Measurements from ENCODE around the gene PCDHA1.
"Not testable (repeated sequence)": the region's sequence is repeated elsewhere in the genome, so short reads cannot be mapped to it uniquely, and the experiment has no call there.

The PCDHA1 gene

DNA sequence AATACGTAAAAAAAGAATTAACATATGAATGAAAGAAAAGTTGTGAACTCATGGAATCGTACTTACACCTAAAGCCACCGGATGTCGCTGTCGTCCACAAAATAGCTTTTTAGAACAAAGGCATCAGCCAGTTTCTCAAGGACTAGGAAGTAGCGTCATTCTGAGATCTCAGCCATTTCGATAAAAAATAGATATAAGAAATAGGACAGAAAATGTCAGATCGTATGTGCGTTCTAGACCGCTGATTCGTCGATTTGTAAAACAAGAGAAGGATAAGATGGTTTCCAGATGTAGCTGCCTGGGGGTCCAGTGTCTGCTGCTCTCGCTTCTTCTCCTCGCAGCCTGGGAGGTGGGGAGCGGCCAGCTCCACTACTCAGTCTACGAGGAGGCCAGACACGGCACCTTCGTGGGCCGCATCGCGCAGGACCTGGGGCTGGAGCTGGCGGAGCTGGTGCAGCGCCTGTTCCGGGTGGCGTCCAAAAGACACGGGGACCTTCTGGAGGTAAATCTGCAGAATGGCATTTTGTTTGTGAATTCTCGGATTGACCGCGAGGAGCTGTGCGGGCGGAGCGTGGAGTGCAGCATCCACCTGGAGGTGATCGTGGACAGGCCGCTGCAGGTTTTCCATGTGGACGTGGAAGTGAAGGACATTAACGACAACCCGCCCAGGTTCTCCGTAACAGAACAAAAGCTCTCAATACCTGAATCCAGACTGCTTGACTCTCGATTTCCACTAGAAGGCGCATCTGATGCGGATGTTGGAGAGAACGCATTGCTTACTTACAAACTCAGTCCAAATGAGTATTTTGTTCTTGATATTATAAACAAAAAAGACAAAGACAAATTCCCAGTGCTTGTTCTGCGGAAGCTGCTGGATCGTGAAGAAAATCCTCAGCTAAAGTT is 70.1 kb downstream of the PCDHA1 start, which contains the start of gene PCDHA10:
Gene PCDHA10 (plus strand): TSS at position 126 of the 903 bp plus-strand sequence. CDS start 152 bp downstream, at position 278.
- FAIRE-seq (no peak), DNase-seq (ENCODE audit: insufficient read length, low spot score) (no peak)
- no peak for TF ChIP-seq POLR2A (IDR thresholded peaks at IDR 0.05; ENCODE audit: low read depth, low read length)

DNA sequence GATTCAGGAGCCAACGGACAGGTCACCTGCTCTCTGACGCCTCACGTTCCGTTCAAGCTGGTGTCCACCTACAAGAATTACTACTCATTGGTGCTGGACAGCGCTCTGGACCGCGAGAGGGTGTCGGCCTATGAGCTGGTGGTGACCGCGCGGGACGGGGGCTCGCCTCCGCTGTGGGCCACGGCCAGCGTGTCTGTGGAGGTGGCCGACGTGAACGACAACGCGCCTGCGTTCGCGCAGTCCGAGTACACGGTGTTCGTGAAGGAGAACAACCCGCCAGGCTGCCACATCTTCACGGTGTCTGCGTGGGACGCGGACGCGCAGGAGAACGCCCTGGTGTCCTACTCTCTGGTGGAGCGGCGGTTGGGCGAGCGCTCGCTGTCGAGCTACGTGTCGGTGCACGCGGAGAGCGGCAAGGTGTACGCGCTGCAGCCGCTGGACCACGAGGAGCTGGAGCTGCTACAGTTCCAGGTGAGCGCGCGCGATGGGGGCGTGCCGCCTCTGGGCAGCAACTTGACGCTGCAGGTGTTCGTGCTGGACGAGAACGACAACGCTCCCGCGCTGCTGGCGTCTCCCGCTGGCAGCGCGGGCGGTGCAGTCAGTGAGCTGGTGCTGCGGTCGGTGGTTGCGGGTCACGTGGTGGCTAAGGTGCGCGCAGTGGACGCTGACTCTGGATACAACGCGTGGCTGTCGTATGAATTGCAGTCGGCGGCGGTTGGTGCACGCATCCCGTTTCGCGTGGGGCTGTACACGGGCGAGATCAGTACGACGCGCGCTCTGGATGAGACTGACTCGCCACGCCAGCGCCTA is 71.4 kb downstream of the PCDHA1 start:
- DNase-seq (ENCODE audit: insufficient read length, low spot score) (no peak), FAIRE-seq (no peak)
- TF ChIP-seq POLR2A (IDR thresholded peaks at IDR 0.05; ENCODE audit: low read depth, low read length): no peak

DNA sequence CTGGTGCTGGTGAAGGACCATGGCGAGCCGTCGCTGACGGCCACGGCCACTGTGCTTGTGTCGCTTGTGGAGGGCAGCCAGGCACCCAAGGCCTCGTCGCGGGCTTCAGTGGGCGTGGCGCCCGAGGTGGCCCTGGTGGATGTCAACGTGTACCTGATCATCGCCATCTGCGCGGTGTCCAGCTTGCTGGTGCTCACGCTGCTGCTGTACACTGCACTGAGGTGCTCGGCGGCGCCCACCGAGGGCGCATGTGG is 72.0 kb downstream of the PCDHA1 start:
- no peak for TF ChIP-seq POLR2A (IDR thresholded peaks at IDR 0.05; ENCODE audit: low read depth, low read length)
- DNase-seq (ENCODE audit: insufficient read length, low spot score) (no peak), FAIRE-seq (no peak)

DNA sequence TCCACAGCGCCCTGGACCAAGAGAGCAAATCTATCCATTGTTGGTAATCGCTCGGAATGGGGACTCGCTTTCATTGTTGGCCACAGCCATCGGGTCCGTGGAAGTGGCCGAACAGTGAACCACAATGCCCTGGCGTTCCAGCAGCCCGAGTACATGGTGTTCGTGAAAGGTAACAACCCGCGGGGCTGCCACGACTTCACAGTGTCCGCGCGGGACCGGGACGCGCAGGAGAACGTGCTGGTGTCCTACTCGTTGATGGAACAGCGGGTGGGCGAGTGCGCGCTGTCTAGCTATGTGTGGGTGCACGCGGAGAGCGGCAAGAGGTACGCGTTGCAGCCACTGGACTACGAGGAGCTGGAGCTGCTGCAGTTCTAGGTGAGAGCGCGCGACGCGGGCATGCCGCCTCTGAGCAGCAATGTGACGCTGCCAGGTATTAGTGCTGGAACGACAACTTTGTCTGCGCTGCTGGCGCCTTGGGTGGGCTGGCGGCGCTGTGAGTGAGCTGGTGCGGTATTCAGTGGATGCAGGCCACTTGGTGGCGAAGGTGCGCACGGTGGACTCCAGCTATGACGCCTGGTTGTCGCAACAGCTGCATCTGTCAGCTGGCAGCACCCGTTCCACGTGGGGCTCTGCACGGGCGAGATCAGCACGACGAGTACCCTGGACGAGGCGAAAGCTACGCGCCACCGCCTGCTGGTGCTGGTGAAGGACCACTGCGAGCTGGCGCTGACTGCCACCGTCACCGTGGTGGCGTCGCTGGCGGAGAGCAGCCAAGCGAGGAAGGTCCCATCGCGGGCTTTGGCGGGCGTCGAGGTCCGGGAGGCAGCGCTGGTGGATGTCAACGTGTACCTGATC is 76.7 kb downstream of the PCDHA1 start:
- no peak for FAIRE-seq
- no peak for TF ChIP-seq POLR2A (IDR thresholded peaks at IDR 0.05; ENCODE audit: low read depth, low read length)
- no peak for DNase-seq (ENCODE audit: insufficient read length, low spot score)

- DNase-seq (ENCODE audit: insufficient read length, low spot score) (no peak), FAIRE-seq (no peak)
- TF ChIP-seq POLR2A (IDR thresholded peaks at IDR 0.05; ENCODE audit: low read depth, low read length): no peak
Measured at GRCh38 chr5:140868721-140869554, 83.0 kb downstream of the PCDHA1 start, which contains the start of gene PCDHA11. Gene PCDHA11, plus strand, starts transcription at chr5:140868957. Its CDS starts 147 bp downstream, at chr5:140869104.

- no peak for DNase-seq (ENCODE audit: insufficient read length, low spot score)
- no peak for TF ChIP-seq POLR2A (IDR thresholded peaks at IDR 0.05; ENCODE audit: low read depth, low read length)
- no peak for FAIRE-seq
Measured at GRCh38 chr5:140869555-140869886, 83.6 kb downstream of the PCDHA1 start.

- no peak for TF ChIP-seq POLR2A (IDR thresholded peaks at IDR 0.05; ENCODE audit: low read depth, low read length)
- FAIRE-seq: no peak
Measured at GRCh38 chr5:140870221-140871201, 84.6 kb downstream of the PCDHA1 start.

GRCh38 chr5:140875085-140876065 is 89.4 kb downstream of the PCDHA1 start, which contains the start of gene PCDHA12:
Gene PCDHA12, plus strand, starts transcription at chr5:140875308. Its CDS starts 165 bp downstream, at chr5:140875473.
- FAIRE-seq (no peak), DNase-seq (ENCODE audit: insufficient read length, low spot score) (no peak)
- TF ChIP-seq POLR2A (IDR thresholded peaks at IDR 0.05; ENCODE audit: low read depth, low read length): no peak

More at GRCh38 chr5:140870221-140871201, 84.6 kb downstream of the PCDHA1 start:
- DNase-seq (ENCODE audit: insufficient read length, low spot score): no peak

DNA sequence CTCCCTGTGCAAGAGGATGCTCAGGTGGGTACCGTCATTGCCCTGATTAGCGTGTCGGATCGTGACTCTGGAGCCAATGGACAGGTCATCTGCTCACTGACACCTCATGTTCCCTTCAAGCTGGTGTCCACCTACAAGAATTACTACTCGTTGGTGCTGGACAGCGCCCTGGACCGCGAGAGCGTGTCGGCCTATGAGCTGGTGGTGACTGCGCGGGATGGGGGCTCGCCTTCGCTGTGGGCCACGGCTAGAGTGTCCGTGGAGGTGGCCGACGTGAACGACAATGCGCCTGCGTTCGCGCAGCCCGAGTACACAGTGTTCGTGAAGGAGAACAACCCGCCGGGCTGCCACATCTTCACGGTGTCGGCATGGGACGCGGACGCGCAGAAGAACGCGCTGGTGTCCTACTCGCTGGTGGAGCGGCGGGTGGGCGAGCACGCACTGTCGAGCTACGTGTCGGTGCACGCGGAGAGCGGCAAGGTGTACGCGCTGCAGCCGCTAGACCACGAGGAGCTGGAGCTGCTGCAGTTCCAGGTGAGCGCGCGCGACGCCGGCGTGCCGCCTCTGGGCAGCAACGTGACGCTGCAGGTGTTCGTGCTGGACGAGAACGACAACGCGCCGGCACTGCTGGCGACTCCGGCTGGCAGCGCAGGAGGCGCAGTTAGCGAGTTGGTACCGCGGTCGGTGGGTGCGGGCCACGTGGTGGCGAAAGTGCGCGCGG is 90.8 kb downstream of the PCDHA1 start:
- FAIRE-seq; DNase-seq (ENCODE audit: insufficient read length, low spot score): not testable (repeated sequence)

GRCh38 chr5:140877262-140877581 is 91.3 kb downstream of the PCDHA1 start:
- no peak for FAIRE-seq
- no peak for TF ChIP-seq POLR2A (IDR thresholded peaks at IDR 0.05; ENCODE audit: low read depth, low read length)
- DNase-seq (ENCODE audit: insufficient read length, low spot score): no peak
